IPS-18c (cell line): ENCODE data around the gene LGALS7B.
"Not testable (repeated sequence)": the region's sequence is repeated elsewhere in the genome, so short reads cannot be mapped to it uniquely, and the experiment has no call there.

Source experiments
- H3K4me3 ChIP-seq: 2 replicates; pipeline ENCODE4 v1.7.0; 2013; ENCODE audit warnings: low read depth, mild to moderate bottlenecking, low read length, moderate library complexity; ENCODE audit not compliant: insufficient read depth
- H3K9me3 ChIP-seq: one replicate; pipeline ENCODE4 v1.6.1; 2013; ENCODE audit warnings: mild to moderate bottlenecking, low read length, moderate library complexity; ENCODE audit not compliant: control insufficient read depth, insufficient read depth

LGALS7B gene

DNA sequence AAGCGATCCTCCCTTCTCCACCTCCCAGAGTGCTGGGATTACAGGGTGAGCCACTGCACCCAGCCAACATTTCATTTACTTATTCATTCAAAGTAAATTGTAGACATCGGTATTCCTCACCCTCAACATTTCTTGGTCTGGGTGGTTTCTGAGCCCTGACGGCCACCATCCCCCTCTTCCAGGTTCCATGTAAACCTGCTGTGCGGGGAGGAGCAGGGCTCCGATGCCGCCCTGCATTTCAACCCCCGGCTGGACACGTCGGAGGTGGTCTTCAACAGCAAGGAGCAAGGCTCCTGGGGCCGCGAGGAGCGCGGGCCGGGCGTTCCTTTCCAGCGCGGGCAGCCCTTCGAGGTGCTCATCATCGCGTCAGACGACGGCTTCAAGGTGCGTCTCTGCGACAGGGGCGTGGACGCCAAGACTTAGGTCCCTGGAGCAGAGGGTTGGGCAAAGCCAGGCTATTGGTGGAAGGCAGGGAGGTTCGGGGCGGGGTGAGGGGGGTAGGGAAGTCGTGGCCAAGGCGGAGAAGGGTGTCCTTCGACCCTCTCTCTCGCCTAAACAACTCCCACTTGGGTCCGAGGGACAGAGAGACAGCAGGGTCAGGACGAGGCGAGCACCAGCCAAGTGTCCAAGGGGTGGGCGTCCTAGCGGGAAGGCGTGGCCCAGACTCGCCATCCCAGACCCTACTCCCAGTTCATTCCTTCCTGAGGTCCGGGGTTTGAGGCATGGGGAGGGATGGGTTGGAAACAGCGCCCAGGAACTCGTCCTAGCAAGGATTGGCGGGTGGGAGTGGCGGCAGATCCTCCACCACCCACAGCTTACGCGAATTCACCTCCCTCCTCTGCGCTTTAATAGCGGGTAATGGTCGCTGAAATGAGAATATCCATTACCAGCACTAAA is 1.8 kb downstream of the LGALS7B start:
- not testable (repeated sequence) for H3K9me3 ChIP-seq, H3K4me3 ChIP-seq

DNA sequence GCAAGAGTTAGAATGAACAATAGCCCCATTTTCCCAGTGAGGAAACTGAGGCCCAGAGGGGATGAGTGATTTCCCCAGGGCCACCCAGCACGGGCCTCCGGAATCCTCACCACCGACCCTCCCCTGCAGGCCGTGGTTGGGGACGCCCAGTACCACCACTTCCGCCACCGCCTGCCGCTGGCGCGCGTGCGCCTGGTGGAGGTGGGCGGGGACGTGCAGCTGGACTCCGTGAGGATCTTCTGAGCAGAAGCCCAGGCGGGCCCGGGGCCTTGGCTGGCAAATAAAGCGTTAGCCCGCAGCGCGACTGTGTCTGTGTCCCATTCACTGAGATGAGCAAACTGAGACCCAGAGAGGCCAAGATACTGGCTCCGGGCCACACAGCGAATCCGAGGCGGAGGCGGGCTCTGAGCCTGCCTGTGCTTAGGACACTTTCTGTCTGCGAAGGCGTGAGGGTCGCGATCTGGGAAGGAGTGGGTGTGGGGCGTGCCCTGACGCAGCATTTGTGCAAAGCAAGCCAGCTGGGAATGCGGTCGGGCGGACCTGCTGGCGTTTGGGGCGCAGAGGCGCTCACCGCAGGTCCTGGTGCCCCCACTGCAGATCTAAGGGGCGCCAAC is 2.6 kb downstream of the LGALS7B start:
- H3K4me3 ChIP-seq, H3K9me3 ChIP-seq: not testable (repeated sequence)

DNA sequence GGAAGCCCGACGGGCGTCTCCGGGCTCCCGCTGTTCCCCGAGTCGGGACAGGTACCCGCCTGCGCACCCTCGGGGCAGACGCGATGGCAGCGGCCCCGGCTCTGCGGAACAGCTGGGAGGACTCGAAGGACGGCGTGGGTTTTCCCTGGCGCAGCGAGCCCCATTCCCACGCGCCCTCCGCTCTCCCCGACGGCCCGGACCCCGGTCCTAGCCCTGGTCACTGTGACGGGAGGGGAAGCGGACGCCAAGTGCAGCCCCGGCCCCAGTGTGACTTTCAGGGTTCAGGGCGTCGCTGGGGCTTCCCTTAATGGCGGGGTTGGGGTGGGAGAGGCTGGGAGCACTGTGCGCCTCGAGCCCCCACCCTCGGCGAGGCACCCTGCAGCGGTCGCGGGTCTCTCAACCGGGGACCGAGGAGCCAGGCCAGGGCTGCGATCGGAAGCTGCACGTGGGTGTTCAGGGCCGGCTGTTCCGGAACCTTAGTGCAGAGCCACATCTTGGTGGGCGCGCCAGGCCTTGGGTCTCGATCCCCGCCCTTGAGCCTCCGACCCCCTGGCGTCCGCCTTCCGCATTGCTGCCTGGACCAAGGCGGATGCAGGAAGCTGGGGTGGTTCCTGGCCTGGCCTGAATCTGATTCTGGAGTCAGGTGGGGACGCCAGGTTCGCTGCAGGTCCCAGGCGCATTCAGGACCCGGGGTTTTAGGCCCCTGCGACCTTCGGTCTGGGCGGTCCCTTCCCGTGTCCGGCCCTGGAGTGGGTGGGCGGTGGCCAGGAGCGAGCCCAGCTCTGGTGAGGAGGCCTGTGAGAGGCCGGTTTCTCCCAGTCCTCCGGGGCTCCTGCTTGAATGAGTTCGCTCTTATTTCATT is 3.5 kb downstream of the LGALS7B start:
- Histone ChIP-seq H3K4me3 (peak overlapping the region; percentile 28; the same call in 1 of the 2 replicates), H3K9me3 (no peaks in the 10 kb centered on the region)

DNA sequence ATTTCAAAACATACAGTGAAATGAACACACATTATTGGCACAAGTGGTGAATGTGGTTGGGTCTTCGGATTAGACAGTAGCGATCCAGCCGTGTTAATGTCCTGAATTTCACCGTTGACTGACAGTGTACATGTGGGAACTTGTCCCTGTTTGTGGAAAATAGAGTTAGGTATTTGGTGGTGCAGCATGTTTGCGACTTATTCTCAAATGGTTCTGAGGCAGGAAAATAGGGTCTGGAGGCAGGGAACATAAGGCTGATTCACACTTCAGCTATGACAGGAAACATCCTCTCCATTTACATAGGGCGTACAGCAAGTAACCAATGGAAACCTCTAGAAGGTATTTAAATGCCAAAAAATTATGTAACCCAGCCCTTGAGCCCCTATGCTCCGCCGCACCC is 4.2 kb downstream of the LGALS7B start:
- Histone ChIP-seq H3K4me3 (no peak overlapping the region), H3K9me3 (no peaks in the 10 kb centered on the region)

DNA sequence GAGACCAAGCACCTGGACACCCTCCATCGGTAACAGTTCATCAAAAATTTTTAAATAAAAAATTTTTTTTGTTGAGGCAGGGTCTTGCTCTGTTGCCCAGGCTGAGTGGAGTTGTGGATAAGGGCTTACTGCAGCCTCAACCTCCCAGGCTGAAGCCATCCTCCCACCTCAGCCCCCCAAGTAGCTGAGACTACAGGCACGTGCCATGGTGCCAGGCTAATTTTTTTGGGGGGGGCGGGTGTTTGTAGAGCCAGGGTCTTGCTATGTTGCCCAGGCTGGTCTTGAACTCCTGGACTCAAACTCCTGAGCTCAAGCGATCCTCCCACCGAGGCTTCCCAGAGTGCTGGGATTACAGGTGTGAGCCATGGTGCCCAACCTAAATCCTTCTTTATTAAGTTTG is 4.7 kb downstream of the LGALS7B start:
- no peak overlapping the region for H3K4me3 ChIP-seq
- no peaks in the 10 kb centered on the region for H3K9me3 ChIP-seq

DNA sequence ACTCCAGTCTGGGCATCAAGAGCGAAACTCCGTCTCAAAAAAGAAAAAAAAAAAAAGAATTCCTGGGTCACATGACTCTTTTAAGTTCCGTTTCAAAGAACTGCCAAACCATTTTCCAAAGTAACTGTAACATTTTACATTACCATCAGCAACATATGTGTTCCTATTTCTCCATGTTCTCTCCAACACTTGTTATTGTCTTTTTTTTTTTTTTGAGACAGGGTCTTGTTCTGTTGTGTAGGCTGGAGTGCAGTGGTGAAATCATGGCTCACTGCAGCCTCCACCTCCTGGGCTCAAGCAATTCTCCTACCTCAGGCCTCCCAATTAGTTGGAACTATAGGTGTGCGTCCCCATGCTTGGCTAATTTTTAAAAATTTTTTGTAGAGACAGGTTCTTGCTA is 6.5 kb downstream of the LGALS7B start:
- Histone ChIP-seq H3K9me3 (no peaks in the 10 kb centered on the region), H3K4me3 (no peak overlapping the region)

DNA sequence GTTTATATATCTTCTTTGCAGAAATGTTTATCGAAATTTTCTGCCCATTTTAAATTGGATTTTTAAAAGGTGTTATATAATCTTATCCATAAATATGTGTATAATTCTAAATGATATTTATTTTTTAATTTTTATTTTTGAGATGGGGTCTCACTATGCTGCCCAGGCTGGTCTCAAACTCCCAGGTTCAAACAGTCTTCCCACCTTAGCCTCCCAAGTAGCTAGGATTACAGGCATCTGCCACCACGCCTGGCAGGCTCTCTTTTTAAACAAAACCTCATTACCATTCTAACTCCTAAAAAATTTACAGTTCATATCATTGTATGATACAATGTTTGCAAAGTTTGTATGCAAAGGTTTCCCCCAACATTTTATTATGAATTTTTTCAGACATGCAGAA is 7.2 kb downstream of the LGALS7B start:
- no peaks in the 10 kb centered on the region for H3K9me3 ChIP-seq
- no peak overlapping the region for H3K4me3 ChIP-seq

DNA sequence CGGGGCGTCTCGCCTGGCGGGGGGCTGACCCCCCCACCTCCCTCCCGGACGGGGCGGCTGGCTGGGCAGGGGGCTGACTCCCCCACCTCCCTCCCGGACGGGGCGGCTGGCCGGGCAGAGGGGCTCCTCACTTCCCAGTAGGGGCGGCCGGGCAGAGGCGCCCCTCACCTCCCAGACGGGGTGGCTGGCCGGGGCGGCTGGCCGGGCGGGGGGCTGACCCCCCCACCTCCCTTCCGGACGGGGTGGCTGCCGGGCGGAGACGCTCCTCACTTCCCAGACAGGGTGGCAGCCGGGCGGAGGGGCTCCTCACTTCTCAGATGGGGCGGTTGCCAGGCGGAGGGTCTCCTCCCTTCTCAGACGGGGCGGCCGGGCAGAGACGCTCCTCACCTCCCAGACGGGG is 8.8 kb downstream of the LGALS7B start:
- H3K9me3 ChIP-seq, H3K4me3 ChIP-seq: not testable (repeated sequence)

DNA sequence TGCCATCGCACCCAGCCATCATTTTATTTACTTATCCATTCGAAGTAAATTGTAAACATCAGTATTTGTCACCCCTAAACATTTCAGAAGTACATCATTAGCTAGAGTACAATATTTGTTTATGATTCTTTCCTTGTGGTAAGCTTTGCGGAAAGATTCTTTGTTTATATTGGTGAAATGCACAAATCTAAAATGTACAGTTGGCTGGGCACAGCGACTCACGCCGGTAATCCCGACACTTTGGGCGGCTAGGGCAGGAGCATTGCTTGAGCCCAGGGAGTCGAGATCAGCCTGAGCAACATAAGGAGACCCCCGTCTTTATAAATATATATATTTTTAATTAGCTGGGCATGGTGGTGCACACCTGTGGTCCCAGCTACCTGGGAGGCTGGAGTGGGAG is 10.1 kb downstream of the LGALS7B start:
- H3K4me3 ChIP-seq = no peak overlapping the region
- H3K9me3 ChIP-seq = no peaks in the 10 kb centered on the region

DNA sequence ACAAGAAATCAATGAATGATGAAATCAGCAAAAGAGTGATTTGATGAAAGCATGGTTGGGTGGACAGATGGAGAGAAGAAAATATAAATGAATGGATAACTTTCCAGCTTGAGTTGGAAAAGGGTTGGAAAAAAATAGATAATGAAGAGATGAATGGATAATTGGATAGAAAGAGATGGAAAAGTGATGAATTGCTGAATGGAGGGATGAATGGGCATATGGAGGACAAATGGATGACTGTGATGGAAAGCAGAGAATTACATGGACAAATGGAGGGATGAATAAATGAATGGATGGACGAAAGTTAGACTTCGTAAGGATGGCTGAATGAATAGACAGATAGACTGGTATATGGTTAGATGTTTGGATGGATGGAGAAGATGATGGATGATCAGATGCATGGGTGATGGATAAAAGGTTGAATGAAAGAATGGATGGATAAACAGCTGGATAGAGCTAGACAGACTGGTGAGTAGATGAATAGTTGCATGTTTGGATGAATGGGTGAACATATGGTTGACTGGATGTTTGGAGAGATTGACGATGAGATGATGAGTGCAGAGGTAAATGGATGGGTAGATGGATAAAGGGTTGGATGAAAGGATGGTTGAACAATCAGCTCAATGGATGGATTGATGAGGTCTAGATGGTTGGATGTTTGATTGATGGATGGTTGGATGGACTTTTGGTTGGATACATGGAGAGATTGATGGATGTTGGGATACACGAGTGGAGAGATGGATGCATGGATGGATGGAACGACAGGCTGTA is 11.8 kb downstream of the LGALS7B start:
- Histone ChIP-seq H3K9me3 (no peaks in the 10 kb centered on the region), H3K4me3 (no peak overlapping the region)

DNA sequence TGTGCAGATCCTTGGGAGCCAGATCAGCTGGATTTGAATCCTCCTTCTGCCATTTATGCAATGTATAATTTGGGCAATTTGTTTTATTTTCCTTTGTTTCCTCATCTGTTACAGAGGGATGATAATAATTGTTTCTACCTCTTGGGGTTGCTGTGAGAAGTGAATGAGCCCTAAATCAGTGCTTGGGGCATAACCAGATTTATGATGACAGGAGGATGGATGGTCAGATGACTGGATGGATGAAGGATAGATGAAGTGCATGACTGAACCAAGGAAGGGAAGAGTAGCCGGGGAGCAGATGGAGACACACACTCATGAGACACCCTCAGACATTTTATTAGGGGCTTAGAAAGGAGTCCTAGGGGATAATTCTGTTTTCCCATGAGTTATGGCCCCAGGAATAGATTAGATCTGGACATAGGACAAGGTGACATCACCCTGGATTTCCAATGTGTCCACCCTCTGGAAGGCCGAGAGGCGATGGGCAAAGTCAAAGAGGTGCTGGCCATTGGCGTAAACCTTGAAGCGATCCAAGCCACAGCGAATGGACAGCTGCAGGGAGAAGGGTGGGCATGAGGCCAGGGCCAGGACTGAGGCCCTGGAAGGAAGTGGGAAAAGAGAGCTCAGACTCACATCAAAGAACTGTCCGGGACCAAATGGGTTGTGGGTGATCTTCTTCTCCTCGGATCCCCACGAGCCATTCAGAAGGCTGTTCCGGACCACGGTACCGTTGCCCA is 12.5 kb downstream of the LGALS7B start:
- no peaks in the 10 kb centered on the region for H3K9me3 ChIP-seq
- H3K4me3 ChIP-seq = no peak overlapping the region

DNA sequence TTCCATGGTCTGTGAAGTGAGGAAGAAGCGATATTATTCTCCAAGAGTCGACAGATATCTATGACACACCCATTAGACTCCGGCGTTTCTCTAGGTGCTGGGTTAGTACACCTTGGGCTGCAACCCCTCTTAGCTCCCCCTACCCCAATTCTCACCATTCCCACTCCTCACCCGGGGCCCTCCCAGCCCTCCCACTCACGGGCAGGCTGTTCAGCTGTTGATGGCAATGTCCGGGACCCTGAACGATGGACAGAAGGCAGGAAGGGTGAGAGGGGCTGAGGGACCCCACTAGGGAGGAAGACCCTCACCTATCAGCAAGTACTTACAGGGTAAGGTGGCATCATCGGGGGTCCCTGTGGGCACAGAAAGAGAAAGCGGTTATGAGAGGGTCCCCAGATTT is 14.5 kb downstream of the LGALS7B start:
- Histone ChIP-seq H3K4me3 (no peak overlapping the region), H3K9me3 (no peaks in the 10 kb centered on the region)

DNA sequence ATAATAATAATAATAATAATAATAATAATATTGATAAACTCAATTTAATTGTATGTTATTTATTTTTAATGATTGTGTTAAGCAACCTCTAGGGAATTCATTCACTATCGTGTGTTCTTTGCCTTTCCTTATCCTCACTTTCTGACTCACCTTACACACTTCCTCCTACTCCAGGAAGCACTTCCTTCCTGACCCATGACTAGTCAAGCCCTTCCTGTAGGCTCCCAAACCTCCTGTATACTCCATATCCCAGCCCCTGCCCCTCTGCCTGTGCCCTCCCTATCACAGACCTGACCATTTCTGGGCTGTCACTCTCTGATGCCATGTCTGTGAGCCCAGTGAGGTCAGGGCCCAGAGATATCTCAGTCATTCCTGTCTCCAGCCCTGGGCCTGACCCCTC is 16.2 kb downstream of the LGALS7B start:
- Histone ChIP-seq H3K4me3 (no peak overlapping the region), H3K9me3 (no peaks in the 10 kb centered on the region)

DNA sequence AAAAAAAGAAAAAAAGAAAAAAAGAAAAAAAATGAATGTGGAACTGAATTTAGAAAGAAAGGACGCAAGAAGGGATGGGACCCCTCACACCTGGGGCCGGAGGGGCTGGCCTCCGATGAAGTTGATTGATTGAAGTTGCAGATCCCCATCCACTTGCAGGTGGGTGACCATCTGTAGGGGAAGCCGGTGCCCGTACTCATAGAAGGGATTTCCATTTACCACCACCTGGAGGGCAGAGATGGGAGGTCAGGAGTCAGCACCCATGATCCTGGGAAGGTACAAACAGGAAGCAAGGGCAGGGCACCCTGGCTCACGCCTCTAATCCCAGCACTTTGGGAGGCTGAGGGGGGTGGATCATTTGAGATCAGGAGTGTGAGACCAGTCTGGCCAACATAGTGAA is 17.4 kb downstream of the LGALS7B start:
- no peak overlapping the region for H3K4me3 ChIP-seq

DNA sequence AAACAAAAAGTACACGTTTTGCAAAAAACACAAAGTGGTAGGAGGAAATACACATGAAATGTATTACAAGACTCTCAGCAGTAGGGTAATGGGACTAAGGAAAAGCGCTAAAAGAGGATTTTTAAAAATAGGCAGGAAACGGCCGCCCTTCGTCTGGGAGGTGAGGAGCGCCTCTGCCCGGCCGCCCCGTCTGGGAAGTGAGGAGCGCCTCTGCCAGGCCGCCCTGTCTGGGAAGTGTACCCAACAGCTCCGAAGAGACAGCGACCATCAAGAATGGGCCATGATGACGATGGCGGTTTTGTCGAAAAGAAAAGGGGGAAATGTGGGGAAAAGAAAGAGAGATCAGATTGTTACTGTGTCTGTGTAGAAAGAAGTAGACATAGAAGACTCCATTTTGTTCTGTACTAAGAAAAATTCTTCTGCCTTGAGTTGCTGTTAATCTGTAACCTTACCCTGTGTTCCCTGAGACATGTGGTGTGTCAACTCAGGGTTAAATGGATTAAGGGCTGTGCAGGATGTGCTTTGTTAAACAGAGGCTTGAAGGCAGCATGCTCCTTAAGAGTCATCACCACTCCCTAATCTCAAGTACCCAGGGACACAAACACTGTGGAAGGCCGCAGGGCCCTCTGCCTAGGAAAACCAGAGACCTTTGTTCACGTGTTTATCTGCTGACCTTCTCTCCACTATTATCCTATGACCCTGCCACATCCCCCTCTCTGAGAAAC is 18.5 kb downstream of the LGALS7B start:
- H3K4me3 ChIP-seq, H3K9me3 ChIP-seq: not testable (repeated sequence)

More for the DNA sequence above, 17.4 kb downstream of the LGALS7B start:
- no peaks in the 10 kb centered on the region for H3K9me3 ChIP-seq

DNA sequence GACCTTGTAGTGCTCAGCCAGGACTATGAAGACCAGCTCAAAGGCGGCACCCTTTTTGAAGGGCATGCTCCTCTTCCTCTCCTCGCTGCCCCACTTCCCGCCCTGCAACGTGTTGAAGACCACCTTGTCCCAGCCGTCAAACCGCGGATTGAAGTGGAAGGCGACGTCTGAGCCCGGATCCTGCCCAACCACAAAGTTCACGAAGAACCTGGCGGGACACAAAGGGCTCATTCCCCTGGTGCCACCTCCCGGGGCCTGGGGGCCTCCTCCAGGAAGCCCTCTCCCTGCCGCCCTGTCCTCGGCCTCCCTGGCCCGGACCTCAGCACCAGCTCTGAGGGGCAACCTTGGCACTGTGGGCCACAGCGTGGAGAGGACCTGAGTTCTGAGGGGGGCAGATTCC is 19.7 kb downstream of the LGALS7B start:
- no peaks in the 10 kb centered on the region for H3K9me3 ChIP-seq
- H3K4me3 ChIP-seq = no peak overlapping the region
